ENCODE data around the gene NPAS2. TPM values are rescaled to one million over a fixed set of nuclear protein-coding genes. Genes with fewer than 3 reads are reported as not detected.

Gene NPAS2
- polyA plus RNA-seq, 1 donor = 16.8 TPM

- DNase-seq = no peak
These were observed 1.4 kb downstream of the NPAS2 start for GRCh38 chr2:100821255-100821910.

GRCh38 chr2:100821911-100822265 is 1.9 kb downstream of the NPAS2 start:
- no peak for DNase-seq

- no peak for DNase-seq
These were observed 2.8 kb downstream of the NPAS2 start for GRCh38 chr2:100822587-100823248.

DNA sequence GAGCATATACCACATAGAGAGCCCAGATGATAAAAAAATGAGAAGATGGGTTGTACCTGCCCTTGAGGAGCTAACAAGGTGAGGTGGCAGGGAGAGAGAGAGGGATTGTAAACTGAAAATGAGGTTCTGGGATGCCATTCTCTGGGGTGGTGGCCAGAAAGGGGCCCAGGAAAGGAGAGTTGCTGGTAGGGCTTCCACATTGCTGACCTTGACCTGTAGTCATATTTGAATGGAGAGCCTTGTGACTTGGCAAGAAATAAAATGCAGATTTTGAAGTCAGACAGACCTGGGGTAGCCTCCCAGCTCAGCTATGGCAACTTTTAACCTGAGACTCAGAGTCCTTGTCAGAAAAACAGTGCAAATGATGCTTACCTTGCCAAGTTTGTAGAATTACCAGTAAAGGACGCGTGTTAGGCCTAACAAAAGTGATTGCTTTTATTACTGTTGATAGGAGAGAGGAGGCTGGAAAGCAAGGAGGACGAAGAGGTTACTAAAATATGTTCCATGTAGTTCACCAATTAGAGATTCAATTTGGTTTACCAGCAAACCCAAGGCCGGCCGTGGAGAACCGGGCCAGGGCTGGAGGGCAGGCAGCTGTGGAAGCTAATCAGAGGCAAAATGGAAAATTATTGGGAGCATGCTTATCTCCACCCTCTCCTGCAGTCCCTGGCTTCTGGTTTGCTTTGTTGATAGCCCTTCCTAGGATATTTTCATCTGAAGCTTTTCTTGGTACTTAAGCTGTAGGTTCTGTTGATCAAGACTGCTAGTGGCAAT is 3.9 kb downstream of the NPAS2 start:
- no peak for DNase-seq

- no peak for DNase-seq
These were observed 4.9 kb downstream of the NPAS2 start for GRCh38 chr2:100824842-100825241.

GRCh38 chr2:100826494-100826893 is 6.6 kb downstream of the NPAS2 start:
- DNase-seq = no peak

DNA sequence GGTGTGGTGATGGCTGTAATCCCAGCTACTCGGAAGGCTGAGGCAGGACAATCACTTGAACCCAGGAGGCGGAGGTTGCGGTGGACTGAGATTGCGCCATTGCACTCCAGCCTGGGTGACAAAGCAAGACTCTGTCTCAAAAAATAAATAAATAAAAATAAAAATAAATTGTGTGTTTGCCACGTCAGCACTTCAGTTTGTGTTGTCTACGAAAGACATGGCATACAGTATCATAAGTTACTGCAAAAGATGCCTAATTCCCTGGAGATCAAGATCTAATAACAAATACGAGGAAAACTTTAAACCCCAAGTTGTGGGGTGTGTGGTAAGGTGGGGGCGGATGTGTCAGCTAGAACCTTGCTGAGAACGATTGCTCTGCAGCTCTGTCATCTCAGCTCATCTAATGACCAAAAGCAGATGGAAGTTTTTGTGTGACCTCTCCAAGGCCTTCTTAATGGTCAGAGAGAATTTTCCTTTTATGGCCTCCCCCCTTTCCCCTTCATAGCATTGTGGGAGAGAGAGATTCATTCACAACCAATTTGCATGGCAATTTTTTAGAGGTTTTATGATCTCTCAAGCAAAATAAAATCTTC is 11.3 kb downstream of the NPAS2 start:
- no peak for DNase-seq

DNA sequence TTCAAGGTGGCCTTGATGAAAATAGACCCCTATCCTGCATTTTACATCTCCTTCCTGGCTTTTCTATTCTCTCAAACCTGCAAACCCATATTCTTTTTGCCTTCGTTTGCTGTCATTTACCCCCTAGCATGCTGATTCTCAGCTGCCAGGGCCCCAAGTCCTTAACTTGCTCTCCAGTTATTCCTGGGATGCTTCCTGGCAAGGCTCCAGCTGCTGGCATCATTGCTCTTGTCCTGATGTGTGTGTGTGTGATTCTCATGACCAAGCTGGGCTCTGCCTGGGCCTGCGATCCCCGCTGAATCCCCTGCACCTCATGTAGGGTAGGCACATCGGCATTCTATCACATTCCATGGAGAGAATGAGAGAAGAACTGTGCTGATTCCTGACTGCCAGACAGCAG is 11.9 kb downstream of the NPAS2 start:
- DNase-seq = no peak

- no peak for DNase-seq
These were observed 12.9 kb downstream of the NPAS2 start for GRCh38 chr2:100832885-100833284.

DNA sequence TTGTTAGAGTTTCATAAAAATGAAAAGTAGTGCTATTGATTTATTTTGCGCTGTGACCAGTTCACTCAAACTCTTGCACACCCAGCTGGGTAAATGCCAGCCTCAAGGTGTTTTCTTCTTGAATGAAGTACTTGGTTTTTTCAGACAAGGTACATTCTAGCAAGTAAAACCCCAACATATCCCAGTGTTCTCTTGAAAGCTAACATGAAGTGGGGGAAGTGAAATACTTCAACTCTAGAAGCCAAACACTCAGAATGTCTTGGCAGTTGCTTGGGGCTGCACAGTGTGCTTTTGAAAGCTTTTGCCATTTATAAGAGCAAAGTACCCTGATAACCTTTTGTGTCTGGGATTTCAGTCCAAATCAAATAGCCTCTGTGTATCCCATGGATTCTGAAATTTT is 13.4 kb downstream of the NPAS2 start:
- no peak for DNase-seq

DNA sequence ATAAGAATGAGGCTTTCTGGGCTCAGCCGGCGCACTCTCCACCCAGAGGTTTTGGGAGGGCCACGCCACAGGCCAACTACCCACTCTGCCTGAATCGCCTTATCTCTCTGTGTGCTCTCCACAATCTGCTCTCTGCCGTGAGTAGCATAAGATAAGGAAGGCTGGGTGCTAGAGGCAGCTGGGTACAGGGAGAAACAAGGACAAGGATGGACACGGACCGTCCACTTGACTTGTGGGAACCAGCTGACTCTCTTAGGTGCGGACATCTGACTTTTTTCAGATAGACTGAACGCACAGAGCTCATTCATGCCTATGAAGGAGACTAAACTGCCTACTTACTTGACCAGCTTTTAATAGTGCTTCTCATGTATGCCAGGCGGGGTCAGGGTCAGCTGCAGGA is 14.3 kb downstream of the NPAS2 start:
- DNase-seq = no peak

- DNase-seq = no peak
These were observed 15.2 kb downstream of the NPAS2 start for GRCh38 chr2:100835006-100835659.

DNA sequence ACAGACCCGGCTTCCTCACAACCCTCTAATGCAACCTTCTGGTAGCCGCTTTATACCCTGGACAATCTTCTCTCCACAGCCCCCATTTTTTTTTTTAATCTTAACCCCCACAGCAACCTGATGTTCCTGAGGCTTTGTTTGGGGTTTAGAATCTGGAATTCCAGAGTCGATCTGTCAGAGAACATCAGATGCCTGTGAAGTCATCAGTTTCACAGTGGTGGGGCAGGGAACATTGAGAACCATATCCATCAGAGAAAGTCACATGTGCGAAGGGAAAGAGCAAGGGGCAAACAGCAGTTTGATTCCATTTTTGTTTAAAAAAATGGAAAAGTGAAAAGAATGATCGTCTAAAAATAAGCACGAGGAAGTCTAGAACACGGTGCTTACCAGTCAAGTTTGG is 20.6 kb downstream of the NPAS2 start:
- DNase-seq = no peak

- no peak for DNase-seq
These were observed 22.4 kb downstream of the NPAS2 start for GRCh38 chr2:100842241-100842922.

GRCh38 chr2:100844514-100844913 is 24.6 kb downstream of the NPAS2 start:
- no peak for DNase-seq

DNA sequence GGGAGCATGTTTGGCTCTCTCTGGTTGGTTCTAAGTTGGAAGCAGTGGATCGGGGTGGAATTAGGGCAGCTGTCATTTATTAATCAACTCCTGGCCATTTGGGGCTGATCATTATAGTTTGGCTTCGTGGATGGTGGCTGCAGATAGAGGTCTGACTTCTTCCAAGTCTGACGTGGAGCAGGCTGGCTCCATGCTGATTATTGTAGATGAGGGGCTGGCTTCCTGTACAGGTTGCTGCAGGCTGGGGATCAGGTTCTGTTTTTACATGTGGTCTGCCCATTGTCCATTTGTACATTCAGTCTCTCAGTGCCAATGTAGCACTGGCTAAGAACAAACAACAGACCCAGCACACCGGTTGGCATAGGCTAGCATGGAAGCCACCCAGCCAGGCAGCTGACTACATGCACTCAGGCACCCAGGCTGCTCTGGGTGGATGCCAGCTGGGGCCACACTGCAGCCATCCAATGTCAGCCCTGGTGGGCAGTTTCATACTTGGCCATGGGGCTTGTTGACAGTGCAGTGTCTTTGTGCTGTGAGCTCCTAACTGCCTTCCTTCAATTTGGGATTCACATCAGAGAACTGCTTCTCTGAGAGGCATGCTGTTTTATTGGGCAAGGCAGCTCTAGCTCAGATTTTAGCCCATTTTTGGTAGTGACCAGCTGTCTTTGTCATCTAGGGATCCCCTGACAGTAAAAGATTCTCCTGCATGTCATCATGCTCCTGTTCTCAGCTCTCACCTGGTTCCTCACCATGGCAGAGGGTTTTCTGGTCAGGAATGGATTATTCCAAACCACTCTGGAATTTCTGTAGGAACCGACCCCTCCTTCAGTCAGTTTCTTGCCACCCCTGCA is 25.4 kb downstream of the NPAS2 start:
- DNase-seq = no peak

- DNase-seq = no peak
These were observed 26.8 kb downstream of the NPAS2 start for GRCh38 chr2:100846716-100847115.

DNA sequence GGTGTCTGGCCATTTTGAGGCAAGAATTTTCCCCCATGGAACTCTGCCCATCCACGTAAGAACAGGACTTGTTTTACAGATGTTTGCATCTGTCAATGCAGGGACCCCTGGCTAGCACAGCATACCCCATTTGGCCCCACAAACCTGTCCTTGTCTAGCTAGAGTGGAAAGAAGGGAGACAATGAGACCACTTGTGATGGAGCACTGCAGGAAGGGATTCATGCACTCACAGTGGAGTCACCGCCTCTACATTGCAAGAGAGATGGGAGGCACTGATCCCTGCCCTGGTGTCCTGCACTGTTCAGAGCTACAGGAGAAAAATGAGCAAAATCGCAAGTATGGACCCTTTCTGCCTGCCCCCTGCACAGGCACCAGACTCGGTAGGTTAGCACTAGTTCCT is 32.5 kb downstream of the NPAS2 start:
- DNase-seq = no peak

GRCh38 chr2:100852999-100853908 is 33.3 kb downstream of the NPAS2 start:
- DNase-seq = no peak

Data from left kidney (tissue), 2 donors.